ENCODE results near the gene RHBDD1.

Gene RHBDD1

GRCh38 chr2:226994775-226995174, 158.9 kb downstream of the RHBDD1 start:
- DNase-seq: no peak

- DNase-seq: peak; percentile 37
These were observed 159.8 kb downstream of the RHBDD1 start for GRCh38 chr2:226995625-226996041.

- DNase-seq: no peak
These were observed 163.8 kb downstream of the RHBDD1 start for GRCh38 chr2:226999661-227000060.

- DNase-seq: no peak
These were observed 164.3 kb downstream of the RHBDD1 start for GRCh38 chr2:227000123-227000522.

GRCh38 chr2:227004482-227004881, 168.6 kb downstream of the RHBDD1 start:
- no peak for DNase-seq

- no peak for DNase-seq
These were observed 170.5 kb downstream of the RHBDD1 start for GRCh38 chr2:227006189-227006897.

- no peak for DNase-seq
These were observed 171.3 kb downstream of the RHBDD1 start for GRCh38 chr2:227007148-227007547.

- no peak for DNase-seq
These were observed 172.1 kb downstream of the RHBDD1 start for GRCh38 chr2:227007940-227008339.

GRCh38 chr2:227010433-227010832, 174.6 kb downstream of the RHBDD1 start:
- no peak for DNase-seq

GRCh38 chr2:227013330-227013729, 177.5 kb downstream of the RHBDD1 start:
- DNase-seq: no peak

GRCh38 chr2:227013881-227014280, 178.0 kb downstream of the RHBDD1 start:
- no peak for DNase-seq

- DNase-seq: no peak
These were observed 181.0 kb downstream of the RHBDD1 start for GRCh38 chr2:227016894-227017293.

- DNase-seq: no peak
These were observed 184.6 kb downstream of the RHBDD1 start for GRCh38 chr2:227020416-227020815.

GRCh38 chr2:227022608-227023007, 186.8 kb downstream of the RHBDD1 start:
- no peak for DNase-seq

GRCh38 chr2:227025510-227025909, 189.7 kb downstream of the RHBDD1 start:
- DNase-seq: no peak

GRCh38 chr2:227029426-227030105, 193.7 kb downstream of the RHBDD1 start:
- DNase-seq: no peak

- no peak for DNase-seq
These were observed 194.9 kb downstream of the RHBDD1 start for GRCh38 chr2:227030789-227031188.

- no peak for DNase-seq
These were observed 195.5 kb downstream of the RHBDD1 start for GRCh38 chr2:227031379-227031778.

GRCh38 chr2:227033471-227034148, 197.8 kb downstream of the RHBDD1 start:
- DNase-seq: peak; percentile 39

GRCh38 chr2:227035711-227036367, 200.0 kb downstream of the RHBDD1 start:
- DNase-seq: no peak

GRCh38 chr2:227036527-227036926, 200.7 kb downstream of the RHBDD1 start:
- DNase-seq: no peak

GRCh38 chr2:227038550-227039189, 202.8 kb downstream of the RHBDD1 start:
- no peak for DNase-seq

- DNase-seq: no peak
These were observed 208.1 kb downstream of the RHBDD1 start for GRCh38 chr2:227043981-227044380.
